Measurements from ENCODE around the gene HSPB7.
A peak's percentile ranks its signal among the peaks of the same experiment; 100 is the strongest.

HSPB7 gene

GRCh38 chr1:16020325-16020724, 2.5 kb upstream of the HSPB7 start:
- no peaks in the 10 kb centered on the region for H3K4me1 Mint-ChIP-seq (ENCODE audit: low read depth)
- no peaks in the 10 kb centered on the region for H3K36me3 Mint-ChIP-seq (ENCODE audit: low read depth)
- H3K9me3 Mint-ChIP-seq: no peaks in the 10 kb centered on the region
- H3K27me3 Mint-ChIP-seq: no peaks in the 10 kb centered on the region
- no peak overlapping the region for H3K4me3 Mint-ChIP-seq
- no peak overlapping the region for H3K27ac Mint-ChIP-seq

- no peaks in the 10 kb centered on the region for H3K36me3 Mint-ChIP-seq (ENCODE audit: low read depth)
- H3K4me1 Mint-ChIP-seq (ENCODE audit: low read depth): peaks cover under 1% of the 10 kb centered on the region
- H3K27me3 Mint-ChIP-seq: no peaks in the 10 kb centered on the region
- no peak overlapping the region for H3K4me3 Mint-ChIP-seq
- H3K27ac Mint-ChIP-seq: no peak overlapping the region
- no peaks in the 10 kb centered on the region for H3K9me3 Mint-ChIP-seq
Measured at GRCh38 chr1:16019644-16020277, 1.9 kb upstream of the HSPB7 start.

- no peaks in the 10 kb centered on the region for H3K9me3 Mint-ChIP-seq
- no peaks in the 10 kb centered on the region for H3K27me3 Mint-ChIP-seq
- peaks cover 7% of the 10 kb centered on the region for H3K4me1 Mint-ChIP-seq (ENCODE audit: low read depth)
- H3K27ac Mint-ChIP-seq: no peak overlapping the region
- no peaks in the 10 kb centered on the region for H3K36me3 Mint-ChIP-seq (ENCODE audit: low read depth)
- H3K4me3 Mint-ChIP-seq: no peak overlapping the region
Measured at GRCh38 chr1:16018749-16019643, 1.2 kb upstream of the HSPB7 start.

DNA sequence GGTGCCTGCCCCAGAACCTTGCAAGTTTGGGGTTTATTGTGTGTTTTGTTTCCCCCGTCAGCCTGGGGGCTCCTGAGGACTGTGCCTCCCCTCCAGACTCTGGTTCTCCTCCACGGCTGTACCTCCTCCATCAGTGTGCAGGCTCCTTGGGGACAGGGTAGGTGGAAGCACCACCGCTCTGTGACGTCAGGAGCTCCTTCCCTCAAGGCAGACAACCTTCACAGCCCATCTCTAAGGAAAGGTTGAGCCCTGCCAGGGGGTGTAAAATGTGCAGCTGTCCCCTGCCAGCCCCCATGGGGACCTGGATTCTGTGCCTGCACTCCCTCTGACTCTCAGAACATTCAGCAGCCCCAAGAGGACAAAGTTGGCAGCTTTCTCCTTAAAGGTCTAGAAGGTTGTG, 465 bp upstream of the HSPB7 start:
- Mint-ChIP-seq H3K9me3 (no peaks in the 10 kb centered on the region), H3K4me1 (ENCODE audit: low read depth) (peaks cover 11% of the 10 kb centered on the region), H3K4me3 (no peak overlapping the region), H3K27ac (no peak overlapping the region), H3K27me3 (no peaks in the 10 kb centered on the region), H3K36me3 (ENCODE audit: low read depth) (no peaks in the 10 kb centered on the region)

DNA sequence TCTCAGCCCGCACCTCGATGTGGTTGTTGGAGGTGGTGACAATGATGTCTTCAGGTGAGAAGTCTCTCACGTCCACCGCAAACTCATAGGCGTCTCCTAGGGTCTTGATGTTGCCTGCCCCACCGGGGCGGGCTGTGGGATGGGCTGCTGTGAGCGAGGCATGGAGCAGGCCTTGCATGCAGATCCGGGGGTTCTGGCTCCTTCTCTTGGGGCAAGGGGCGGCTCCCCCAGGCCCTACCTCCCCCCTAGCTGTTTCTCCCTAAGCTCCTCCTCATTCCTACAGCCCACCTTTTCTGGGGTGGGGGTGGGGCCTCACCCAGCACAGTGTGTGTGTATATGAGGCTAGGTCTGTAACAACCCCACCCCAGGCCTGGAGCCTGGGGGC, 775 bp downstream of the HSPB7 start:
- H3K9me3 Mint-ChIP-seq: no peaks in the 10 kb centered on the region
- no peak overlapping the region for H3K27ac Mint-ChIP-seq
- no peak overlapping the region for H3K4me3 Mint-ChIP-seq
- H3K36me3 Mint-ChIP-seq (ENCODE audit: low read depth): no peaks in the 10 kb centered on the region
- peaks cover 20% of the 10 kb centered on the region for H3K4me1 Mint-ChIP-seq (ENCODE audit: low read depth)
- no peaks in the 10 kb centered on the region for H3K27me3 Mint-ChIP-seq

GRCh38 chr1:16015960-16016901, 1.6 kb downstream of the HSPB7 start:
- Mint-ChIP-seq H3K9me3 (no peaks in the 10 kb centered on the region), H3K4me1 (ENCODE audit: low read depth) (peaks cover 20% of the 10 kb centered on the region)

DNA sequence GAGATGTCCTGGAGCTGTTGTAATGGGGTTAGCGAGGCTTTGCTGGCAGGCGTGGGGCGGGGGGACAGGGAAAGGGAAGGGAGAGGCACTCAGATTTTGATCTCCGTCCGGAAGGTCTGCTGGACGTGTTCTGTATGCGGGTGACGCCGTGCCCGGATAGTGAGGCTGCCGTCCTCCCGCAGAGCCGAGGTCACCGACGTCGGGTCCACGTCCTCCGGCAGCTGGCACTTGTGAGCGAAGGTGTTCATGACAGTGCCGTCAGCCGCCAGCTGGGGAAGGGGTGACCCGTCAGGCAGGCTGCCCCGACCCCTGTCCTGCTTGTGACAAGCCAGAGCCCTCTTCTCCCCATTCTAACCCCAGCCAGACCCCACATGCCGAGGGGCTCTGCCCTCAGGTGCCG, 2.4 kb downstream of the HSPB7 start:
- H3K9me3 Mint-ChIP-seq: no peaks in the 10 kb centered on the region
- H3K27me3 Mint-ChIP-seq: no peaks in the 10 kb centered on the region
- H3K36me3 Mint-ChIP-seq (ENCODE audit: low read depth): no peaks in the 10 kb centered on the region
- no peak overlapping the region for H3K4me3 Mint-ChIP-seq
- H3K4me1 Mint-ChIP-seq (ENCODE audit: low read depth): peaks cover 20% of the 10 kb centered on the region
- no peak overlapping the region for H3K27ac Mint-ChIP-seq

More at GRCh38 chr1:16015960-16016901, 1.6 kb downstream of the HSPB7 start:
- Mint-ChIP-seq H3K36me3 (ENCODE audit: low read depth) (no peaks in the 10 kb centered on the region), H3K27me3 (no peaks in the 10 kb centered on the region), H3K27ac (no peak overlapping the region), H3K4me3 (no peak overlapping the region)

- Mint-ChIP-seq H3K9me3 (no peaks in the 10 kb centered on the region), H3K36me3 (ENCODE audit: low read depth) (no peaks in the 10 kb centered on the region), H3K27me3 (no peaks in the 10 kb centered on the region), H3K4me1 (ENCODE audit: low read depth) (peaks cover 20% of the 10 kb centered on the region), H3K4me3 (no peak overlapping the region), H3K27ac (peak overlapping the region; percentile 53)
Measured at GRCh38 chr1:16014509-16015482, 3.0 kb downstream of the HSPB7 start.

GRCh38 chr1:16013908-16014258, 4.0 kb downstream of the HSPB7 start:
- no peak overlapping the region for H3K4me3 Mint-ChIP-seq
- H3K27me3 Mint-ChIP-seq: no peaks in the 10 kb centered on the region
- no peaks in the 10 kb centered on the region for H3K36me3 Mint-ChIP-seq (ENCODE audit: low read depth)
- no peaks in the 10 kb centered on the region for H3K9me3 Mint-ChIP-seq
- peaks cover 20% of the 10 kb centered on the region for H3K4me1 Mint-ChIP-seq (ENCODE audit: low read depth)
- no peak overlapping the region for H3K27ac Mint-ChIP-seq

GRCh38 chr1:16013220-16013907, 4.5 kb downstream of the HSPB7 start:
- Mint-ChIP-seq H3K9me3 (no peaks in the 10 kb centered on the region), H3K36me3 (ENCODE audit: low read depth) (no peaks in the 10 kb centered on the region), H3K4me1 (ENCODE audit: low read depth) (peaks cover 20% of the 10 kb centered on the region), H3K27ac (no peak overlapping the region), H3K27me3 (no peaks in the 10 kb centered on the region), H3K4me3 (no peak overlapping the region)

DNA sequence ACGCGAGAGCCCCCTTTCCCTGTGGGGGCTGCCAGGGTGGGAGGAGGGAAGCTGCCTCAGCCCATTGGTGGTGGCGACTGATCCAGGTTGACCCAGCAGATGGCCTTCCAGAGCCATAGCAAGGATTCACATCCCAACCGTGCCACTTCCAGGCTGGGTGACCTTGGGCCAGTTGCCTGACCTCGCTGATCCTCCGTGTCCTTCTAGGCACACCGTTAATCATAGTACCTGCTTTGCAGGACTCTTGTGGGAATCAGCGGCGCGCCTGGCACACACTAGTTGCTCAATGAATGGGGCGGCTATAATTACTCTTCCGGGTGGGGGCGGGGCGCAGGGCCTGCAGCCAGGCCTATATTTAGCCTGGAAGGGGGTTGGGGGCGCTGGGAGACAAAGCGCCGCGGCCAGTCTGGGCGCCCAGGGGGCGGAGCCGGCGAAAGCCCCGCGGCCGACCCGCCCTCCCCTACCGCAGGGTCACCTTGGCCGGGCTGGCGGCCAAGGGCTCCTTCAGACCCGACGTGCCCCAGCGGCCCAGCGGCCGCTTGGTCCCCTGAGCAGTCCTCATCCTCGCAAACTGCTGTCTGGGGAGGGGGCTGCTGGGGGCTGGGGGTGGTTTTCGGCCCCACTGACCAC, 5.1 kb downstream of the HSPB7 start:
- Mint-ChIP-seq H3K27ac (peak overlapping the region; percentile 55), H3K4me3 (peak overlapping the region; percentile 62), H3K9me3 (no peaks in the 10 kb centered on the region), H3K4me1 (ENCODE audit: low read depth) (peaks cover 20% of the 10 kb centered on the region), H3K27me3 (no peaks in the 10 kb centered on the region), H3K36me3 (ENCODE audit: low read depth) (no peaks in the 10 kb centered on the region)

- Mint-ChIP-seq H3K9me3 (no peaks in the 10 kb centered on the region), H3K27me3 (no peaks in the 10 kb centered on the region), H3K27ac (peak overlapping the region; percentile 55), H3K36me3 (ENCODE audit: low read depth) (no peaks in the 10 kb centered on the region), H3K4me3 (peak overlapping the region; percentile 62), H3K4me1 (ENCODE audit: low read depth) (peaks cover 21% of the 10 kb centered on the region)
Measured at GRCh38 chr1:16011936-16012589, 5.8 kb downstream of the HSPB7 start.

DNA sequence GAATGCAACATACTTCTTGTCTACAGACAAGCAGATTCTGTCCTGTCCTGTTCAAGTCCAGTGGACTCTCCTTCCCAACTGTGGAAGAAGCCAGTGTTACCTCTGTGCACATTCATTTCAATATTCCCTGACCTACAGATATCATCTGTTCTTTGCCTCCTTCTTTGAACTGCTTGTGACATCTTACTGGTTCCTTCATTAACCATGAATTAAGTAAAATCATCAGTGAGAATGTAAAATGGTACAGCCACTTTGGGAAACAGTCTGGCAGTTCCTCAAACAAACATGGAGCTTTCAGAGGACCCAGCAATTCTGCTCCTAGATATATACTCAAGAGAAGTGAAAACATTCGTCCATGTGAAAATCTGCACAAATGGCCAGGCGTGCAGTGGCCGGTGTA, 7.0 kb downstream of the HSPB7 start:
- H3K27ac Mint-ChIP-seq: no peak overlapping the region
- peaks cover 29% of the 10 kb centered on the region for H3K4me1 Mint-ChIP-seq (ENCODE audit: low read depth)
- no peak overlapping the region for H3K4me3 Mint-ChIP-seq
- no peaks in the 10 kb centered on the region for H3K27me3 Mint-ChIP-seq
- no peaks in the 10 kb centered on the region for H3K9me3 Mint-ChIP-seq
- no peaks in the 10 kb centered on the region for H3K36me3 Mint-ChIP-seq (ENCODE audit: low read depth)
